Activated CD4-positive, CD25-positive, alpha-beta regulatory T cell treated with anti-CD3 and anti-CD28 coated beads, Interleukin-2, amount 50 U/mL, for 24 hours (primary cell): ENCODE data around the gene DAB2IP.
"Not testable (repeated sequence)": the region's sequence is repeated elsewhere in the genome, so short reads cannot be mapped to it uniquely, and the experiment has no call there.

Experiments
- ATAC-seq, 2 donors: fragments of 150-1000 bp; cut with Tn5 transposase; one replicate each; pipeline ENCODE4 v1.10.0; 2021; ENCODE audit warnings: mild to moderate bottlenecking in 1 of 2, moderate library complexity in 1 of 2

Gene DAB2IP

GRCh38 chr9:121651295-121652020 lies at the start of gene DAB2IP:
DAB2IP (plus strand) TSS chr9:121651634; CDS start chr9:121651776, 142 bp downstream.
- ATAC-seq: peak in 1 of 2 donors; percentile 21

GRCh38 chr9:121603028-121603427 lies 48.4 kb upstream of the DAB2IP start:
- no peak for ATAC-seq

- ATAC-seq: no peak
These were observed 47.2 kb upstream of the DAB2IP start for GRCh38 chr9:121604242-121604641.

- ATAC-seq: no peak
These were observed 46.8 kb upstream of the DAB2IP start for GRCh38 chr9:121604654-121605053.

- no peak for ATAC-seq
These were observed 43.8 kb upstream of the DAB2IP start for GRCh38 chr9:121607434-121608167.

- no peak for ATAC-seq
These were observed 43.1 kb upstream of the DAB2IP start for GRCh38 chr9:121608168-121608853.

GRCh38 chr9:121609822-121610637 lies 41.4 kb upstream of the DAB2IP start:
- no peak for ATAC-seq

GRCh38 chr9:121610638-121610953 lies 40.8 kb upstream of the DAB2IP start:
- ATAC-seq: no peak

GRCh38 chr9:121612511-121612998 lies 38.9 kb upstream of the DAB2IP start:
- no peak for ATAC-seq

- no peak for ATAC-seq
These were observed 38.3 kb upstream of the DAB2IP start for GRCh38 chr9:121613009-121613752.

- ATAC-seq: no peak
These were observed 35.2 kb upstream of the DAB2IP start for GRCh38 chr9:121616123-121616755.

- ATAC-seq: no peak
These were observed 32.9 kb upstream of the DAB2IP start for GRCh38 chr9:121618504-121618903.

GRCh38 chr9:121618910-121619309 lies 32.5 kb upstream of the DAB2IP start:
- not testable (repeated sequence) for ATAC-seq

- no peak for ATAC-seq
These were observed 31.7 kb upstream of the DAB2IP start for GRCh38 chr9:121619545-121620324.

- no peak for ATAC-seq
These were observed 31.1 kb upstream of the DAB2IP start for GRCh38 chr9:121620325-121620673.

GRCh38 chr9:121620777-121621449 lies 30.5 kb upstream of the DAB2IP start:
- ATAC-seq: no peak

- no peak for ATAC-seq
These were observed 28.8 kb upstream of the DAB2IP start for GRCh38 chr9:121622387-121623203.

- not testable (repeated sequence) for ATAC-seq
These were observed 28.0 kb upstream of the DAB2IP start for GRCh38 chr9:121623430-121623829.

- no peak for ATAC-seq
These were observed 25.8 kb upstream of the DAB2IP start for GRCh38 chr9:121625590-121625989.
